Cardiac muscle cell (in vitro differentiated cells and primary cell): ENCODE measurements around the gene PBRM1. TPM values are rescaled to one million over a fixed set of nuclear protein-coding genes. Genes with fewer than 3 reads are reported as not detected.

Source experiments
- DNase-seq, 2 donors: peaks; one replicate each; pipeline versions ENCODE4 v3.0.0 to v3.0.0-alpha.2; 2010 to 2017; ENCODE audit warnings: low read depth in 1 of 2, low spot score in 1 of 2
- H3K27ac ChIP-seq: fragments of 200-600 bp; sonication (generic); 2 replicates; pipeline ENCODE4 v1.5.1; 2016
- H3K27me3 ChIP-seq: fragments of 200-600 bp; sonication (generic); 2 replicates; pipeline ENCODE4 v1.6.0; 2016; ENCODE audit warnings: control low read depth
- H3K36me3 ChIP-seq: fragments of 200-600 bp; sonication (generic); 2 replicates; pipeline ENCODE4 v1.5.1; 2016; ENCODE audit warnings: control low read depth
- H3K4me1 ChIP-seq: fragments of 200-600 bp; sonication (generic); 2 replicates; pipeline ENCODE4 v1.8.1; 2017; ENCODE audit warnings: low read depth, mild to moderate bottlenecking, mixed run types
- H3K4me3 ChIP-seq: fragments of 200-600 bp; sonication (generic); 2 replicates; pipeline ENCODE4 v1.5.1; 2016; ENCODE audit warnings: mild to moderate bottlenecking
- H3K9me3 ChIP-seq: fragments of 200-600 bp; sonication (generic); 2 replicates; pipeline ENCODE4 v1.5.1; 2017; ENCODE audit warnings: low read depth, mild to moderate bottlenecking, control low read depth
- polyA plus RNA-seq: library from polyadenylated mRNA; unstranded; fragments of >200 nt; fragmentation: Nextera tagmentation; extraction: Ambion mirVana; gene quantifications from 2 replicates; pipeline ENCODE4 v1.2.1, GENCODE V29; 2016
- total RNA-seq: library from RNA; depleted of rRNA; stranded (reverse); fragments of >200 nt; gene quantifications from 2 replicates; pipeline ENCODE4 v1.2.3, GENCODE V29; 2016
- TF ChIP-seq, protein P1 (sequence below): IDR thresholded peaks from 2 replicates; pipeline ENCODE4 v1.5.1; 2012; ENCODE audit warnings: low read depth, mild to moderate bottlenecking, low read length

Gene PBRM1
- total and polyA plus RNA-seq, 2 experiments from 2014 or later: 64.0 to 76.2 TPM

DNA sequence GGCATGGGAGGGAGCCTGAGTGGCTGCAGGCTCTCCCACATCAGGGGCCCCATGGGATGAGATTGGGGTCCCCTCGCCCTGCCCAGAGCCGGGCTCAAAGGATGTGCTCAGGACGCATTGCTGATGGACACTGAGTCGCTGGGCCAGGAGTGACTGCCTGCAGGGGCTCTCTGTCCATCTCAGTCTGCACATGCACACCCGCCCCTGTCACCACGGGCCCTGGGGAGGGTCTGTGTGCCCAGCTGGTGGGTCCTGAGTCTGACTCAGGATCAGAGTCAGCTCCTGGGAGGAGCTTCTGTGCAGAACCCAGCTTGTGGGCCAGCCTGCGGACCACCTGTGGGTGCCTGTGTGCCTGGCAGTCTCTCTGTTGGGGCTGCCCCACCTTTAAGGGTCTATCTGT lies 172.4 kb downstream of the PBRM1 start:
- no peak overlapping the region for H3K27ac ChIP-seq
- TF ChIP-seq, protein P1, sequence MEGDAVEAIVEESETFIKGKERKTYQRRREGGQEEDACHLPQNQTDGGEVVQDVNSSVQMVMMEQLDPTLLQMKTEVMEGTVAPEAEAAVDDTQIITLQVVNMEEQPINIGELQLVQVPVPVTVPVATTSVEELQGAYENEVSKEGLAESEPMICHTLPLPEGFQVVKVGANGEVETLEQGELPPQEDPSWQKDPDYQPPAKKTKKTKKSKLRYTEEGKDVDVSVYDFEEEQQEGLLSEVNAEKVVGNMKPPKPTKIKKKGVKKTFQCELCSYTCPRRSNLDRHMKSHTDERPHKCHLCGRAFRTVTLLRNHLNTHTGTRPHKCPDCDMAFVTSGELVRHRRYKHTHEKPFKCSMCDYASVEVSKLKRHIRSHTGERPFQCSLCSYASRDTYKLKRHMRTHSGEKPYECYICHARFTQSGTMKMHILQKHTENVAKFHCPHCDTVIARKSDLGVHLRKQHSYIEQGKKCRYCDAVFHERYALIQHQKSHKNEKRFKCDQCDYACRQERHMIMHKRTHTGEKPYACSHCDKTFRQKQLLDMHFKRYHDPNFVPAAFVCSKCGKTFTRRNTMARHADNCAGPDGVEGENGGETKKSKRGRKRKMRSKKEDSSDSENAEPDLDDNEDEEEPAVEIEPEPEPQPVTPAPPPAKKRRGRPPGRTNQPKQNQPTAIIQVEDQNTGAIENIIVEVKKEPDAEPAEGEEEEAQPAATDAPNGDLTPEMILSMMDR: no peak
- H3K27me3 ChIP-seq: no peaks in the 10 kb centered on the region
- no peak overlapping the region for H3K4me3 ChIP-seq
- DNase-seq: no peak
- no peaks in the 10 kb centered on the region for H3K36me3 ChIP-seq
- H3K4me1 ChIP-seq: no peaks in the 10 kb centered on the region
- no peaks in the 10 kb centered on the region for H3K9me3 ChIP-seq

DNA sequence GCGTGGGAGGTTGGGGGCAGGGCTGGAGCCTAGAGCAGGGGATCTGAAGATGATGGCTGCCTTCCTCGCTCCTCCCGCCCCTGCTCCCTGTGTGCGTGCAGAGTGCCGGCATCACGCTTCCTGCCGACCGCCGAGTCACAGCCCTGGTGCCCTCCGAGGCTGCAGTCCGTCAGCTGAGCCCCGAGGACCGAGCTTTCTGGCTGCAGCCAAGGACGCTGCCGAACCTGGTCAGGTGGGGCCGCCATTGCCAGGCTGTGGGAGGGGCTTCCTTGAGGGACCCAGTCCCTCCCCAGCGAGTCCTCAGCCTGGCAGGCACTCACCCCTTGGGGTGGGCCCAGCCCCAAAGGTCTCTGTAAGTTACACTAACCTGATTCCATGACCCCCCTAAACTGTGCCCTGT lies 173.0 kb downstream of the PBRM1 start:
- TF ChIP-seq, protein P1: no peak
- no peaks in the 10 kb centered on the region for H3K36me3 ChIP-seq
- no peak overlapping the region for H3K27ac ChIP-seq
- H3K4me1 ChIP-seq: no peaks in the 10 kb centered on the region
- H3K4me3 ChIP-seq: no peak overlapping the region
- H3K27me3 ChIP-seq: no peaks in the 10 kb centered on the region
- DNase-seq: no peak
- no peaks in the 10 kb centered on the region for H3K9me3 ChIP-seq

DNA sequence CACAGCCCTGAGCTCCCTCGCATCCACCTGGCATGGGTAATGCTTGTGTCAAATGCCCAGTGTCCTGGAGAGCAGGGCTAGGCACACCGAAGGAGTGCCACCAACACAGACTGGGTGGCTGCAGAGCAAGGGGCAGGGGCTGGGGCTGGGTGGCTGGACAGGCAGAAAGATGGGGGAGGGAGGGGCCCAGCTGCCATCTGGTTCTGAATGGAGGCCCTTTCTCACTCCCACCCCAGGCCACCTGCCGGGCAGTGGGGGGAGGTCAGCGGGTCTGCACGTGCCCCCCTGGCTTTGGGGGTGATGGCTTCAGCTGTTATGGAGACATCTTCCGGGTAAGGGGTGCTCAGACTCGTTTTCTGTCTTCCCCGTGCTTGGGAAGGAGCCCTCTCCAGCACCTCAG lies 173.6 kb downstream of the PBRM1 start:
- no peak for DNase-seq

DNA sequence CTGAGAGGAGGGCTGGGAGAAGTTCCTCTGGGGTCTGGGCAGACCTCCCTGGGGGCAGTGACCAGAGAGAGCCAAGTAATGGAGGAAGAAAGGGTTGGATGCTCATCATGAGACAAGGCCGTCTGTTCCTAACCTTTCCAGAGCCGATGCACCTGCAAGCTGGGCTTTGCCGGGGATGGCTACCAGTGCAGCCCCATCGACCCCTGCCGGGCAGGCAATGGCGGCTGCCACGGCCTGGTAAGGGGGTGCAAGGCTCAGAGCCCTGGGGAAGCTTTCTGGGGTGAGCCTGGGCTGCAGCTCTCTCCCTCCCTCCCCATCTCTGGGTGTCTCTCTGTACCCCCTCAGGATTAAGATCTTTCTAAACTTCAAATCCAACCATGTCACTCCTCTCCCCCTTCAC lies 174.2 kb downstream of the PBRM1 start:
- no peak for DNase-seq
- H3K4me1 ChIP-seq: no peaks in the 10 kb centered on the region
- TF ChIP-seq, protein P1: no peak

More for the DNA sequence above, 173.6 kb downstream of the PBRM1 start:
- Histone ChIP-seq H3K27me3 (no peaks in the 10 kb centered on the region), H3K9me3 (no peaks in the 10 kb centered on the region), H3K36me3 (no peaks in the 10 kb centered on the region), H3K4me3 (no peak overlapping the region), H3K27ac (no peak overlapping the region), H3K4me1 (no peaks in the 10 kb centered on the region)
- TF ChIP-seq, protein P1: no peak

DNA sequence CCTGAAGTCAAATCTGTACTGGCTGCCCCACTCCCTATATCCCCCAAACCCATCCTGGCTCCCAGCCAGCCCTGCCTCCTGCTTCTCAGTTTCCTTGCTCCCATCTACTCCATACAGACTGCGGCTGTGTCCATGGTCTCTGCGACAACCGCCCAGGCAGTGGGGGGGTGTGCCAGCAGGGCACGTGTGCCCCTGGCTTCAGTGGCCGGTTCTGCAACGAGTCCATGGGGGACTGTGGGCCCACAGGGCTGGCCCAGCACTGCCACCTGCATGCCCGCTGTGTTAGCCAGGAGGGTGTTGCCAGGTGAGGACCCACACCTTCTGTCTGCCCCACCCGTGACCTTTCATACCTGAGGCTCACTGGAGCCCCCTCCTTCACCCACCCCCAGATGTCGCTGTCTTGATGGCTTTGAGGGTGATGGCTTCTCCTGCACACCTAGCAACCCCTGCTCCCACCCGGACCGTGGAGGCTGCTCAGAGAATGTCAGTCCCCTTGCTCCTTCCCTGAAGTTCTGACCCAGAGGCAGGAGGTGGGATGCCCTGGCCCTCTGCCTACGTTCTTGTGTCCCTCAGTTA lies 175.9 kb downstream of the PBRM1 start:
- no peak overlapping the region for H3K4me3 ChIP-seq
- H3K36me3 ChIP-seq: no peaks in the 10 kb centered on the region
- H3K27me3 ChIP-seq: no peaks in the 10 kb centered on the region
- no peaks in the 10 kb centered on the region for H3K9me3 ChIP-seq
- TF ChIP-seq, protein P1: no peak
- DNase-seq: no peak
- H3K27ac ChIP-seq: no peak overlapping the region
- no peaks in the 10 kb centered on the region for H3K4me1 ChIP-seq

More for the DNA sequence above, 174.2 kb downstream of the PBRM1 start:
- Histone ChIP-seq H3K27ac (no peak overlapping the region), H3K4me3 (no peak overlapping the region), H3K36me3 (no peaks in the 10 kb centered on the region), H3K9me3 (no peaks in the 10 kb centered on the region), H3K27me3 (no peaks in the 10 kb centered on the region)
